Astrocyte of the cerebellum (primary cell): ENCODE measurements around the gene VSTM4.

Experiments used
- DNase-seq: peaks from one replicate; pipeline ENCODE4 v3.0.0-alpha.2; 2011; ENCODE audit warnings: low read depth
- H3K4me3 ChIP-seq: 2 replicates; pipeline ENCODE4 v1.5.1; 2011; ENCODE audit warnings: mild to moderate bottlenecking, low read depth, low read length, moderate library complexity
- CTCF ChIP-seq: IDR thresholded peaks from 2 replicates; pipeline ENCODE4 v1.5.1; 2012; ENCODE audit warnings: low read length, low read depth, moderate library complexity, mild to moderate bottlenecking; ENCODE audit errors: missing control alignments
- in situ Hi-C: cut with HindIII; loops from 2 replicates; pipeline ENCODE4 v1.10.0; 2017; ENCODE audit warnings: low sequenced_read_pairs

Gene VSTM4

GRCh38 chr10:49153115-49153514 lies 37.8 kb upstream of the VSTM4 start:
- in situ Hi-C loops = no loop called here
- H3K4me3 ChIP-seq = no peak overlapping the region
- DNase-seq = no peak
- no peak for TF ChIP-seq CTCF

GRCh38 chr10:49152663-49153062 lies 37.3 kb upstream of the VSTM4 start:
- no peak overlapping the region for H3K4me3 ChIP-seq
- no peak for DNase-seq
- in situ Hi-C loops = no loop called here
- TF ChIP-seq CTCF = no peak

- no peak overlapping the region for H3K4me3 ChIP-seq
- no peak for DNase-seq
- TF ChIP-seq CTCF = no peak
- in situ Hi-C loops = no loop called here
Observed at GRCh38 chr10:49152037-49152436, 36.7 kb upstream of the VSTM4 start.

GRCh38 chr10:49151481-49151880 lies 36.2 kb upstream of the VSTM4 start:
- in situ Hi-C loops = no loop called here
- TF ChIP-seq CTCF = no peak
- H3K4me3 ChIP-seq = no peak overlapping the region
- no peak for DNase-seq

- TF ChIP-seq CTCF = no peak
- no peak overlapping the region for H3K4me3 ChIP-seq
- DNase-seq = no peak
- in situ Hi-C loops = no loop called here
Observed at GRCh38 chr10:49151025-49151445, 35.7 kb upstream of the VSTM4 start.

GRCh38 chr10:49150426-49150825 lies 35.1 kb upstream of the VSTM4 start:
- TF ChIP-seq CTCF = no peak
- H3K4me3 ChIP-seq = no peak overlapping the region
- in situ Hi-C loops = no loop called here
- DNase-seq = no peak

GRCh38 chr10:49149881-49150280 lies 34.6 kb upstream of the VSTM4 start:
- no peak for DNase-seq
- no peak for TF ChIP-seq CTCF
- in situ Hi-C loops = no loop called here
- H3K4me3 ChIP-seq = no peak overlapping the region
